Pancreas (tissue), 10 donors: ENCODE measurements around the gene PPP2R2B. TPM values are rescaled to one million over a fixed set of nuclear protein-coding genes. Genes with fewer than 3 reads are reported as not detected.

ENCODE experiments used
- ATAC-seq, 4 donors: fragments of 200-7000 bp; cut with Tn5 transposase; one replicate each; pipeline versions ENCODE4 v1.8.0 to v1.9.1; 2020; ENCODE audit warnings: mild to moderate bottlenecking in 4 of 4, moderate library complexity in 4 of 4
- DNase-seq, 6 donors: peaks; one replicate each; pipeline ENCODE4 v3.0.0-alpha.2; 2020
- FAIRE-seq: peaks from 2 replicates; lab custom pipeline; 2012; peaks lifted over from hg19 to GRCh38; lab: Jason Lieb, UNC
- H3K27ac ChIP-seq, 4 donors: fragments of 200-600 bp; sonication (generic); 1 replicate in 3 of 4; 2 replicates in 1 of 4; pipeline versions ENCODE4 v1.5.0 to v1.8.0; 2020
- H3K27me3 ChIP-seq, 4 donors: fragments of 200-600 bp; one replicate each; pipeline ENCODE4 v1.8.0; 2021
- H3K36me3 ChIP-seq, 3 donors: fragments of 200-600 bp; sonication (generic) in 1 of 3; one replicate each; pipeline versions ENCODE4 v1.5.0 to v1.8.0; 2020 to 2021
- H3K4me1 ChIP-seq, 3 donors: fragments of 200-600 bp; one replicate each; pipeline ENCODE4 v1.8.0; 2021
- H3K4me3 ChIP-seq, 4 donors: fragments of 200-600 bp; sonication (generic) in 2 of 4; one replicate each; pipeline versions ENCODE4 v1.5.0 to v1.8.0; 2020 to 2021
- H3K9me3 ChIP-seq, 4 donors: fragments of 200-600 bp; one replicate each; pipeline ENCODE4 v1.8.0; 2021
- CTCF ChIP-seq, 4 donors: fragments of 200-600 bp; sonication (generic) in 3 of 4; IDR thresholded peaks; one replicate each; pipeline versions ENCODE4 v1.5.0 to v1.8.0; 2021; ENCODE audit warnings: antibody characterized with exemption in 4 of 4
- WGBS, 2 donors: extraction: QIAGEN DNeasy Blood & Tissue Kit; methylation state at CpG; one replicate each; pipeline ENCODE4 v1.1.7; 2013; 5-methylcytosine and 5-hydroxymethylcytosine counted together
- intact Hi-C, 3 donors: fragments of 100-400 bp; cut with DNase I; formaldehyde crosslinking; loops; one replicate each; pipeline versions ENCODE4 v1.11.1 to v1.14.2; 2022
- polyA plus RNA-seq, 2 donors: library from polyadenylated mRNA; stranded (reverse); fragments of 200-250 nt; gene quantifications; one replicate each; pipeline ENCODE4 v1.2.3, GENCODE V29; 2013
- total RNA-seq, 6 donors: library from RNA; stranded (reverse); fragmentation: NEBNext Ultra II Directional in 4 of 6; extraction: Animal tissue kit (Norgen Biotek cat#: 25700) in 4 of 6; gene quantifications; one replicate each; pipeline versions ENCODE4 v1.2.1 to v1.2.4, GENCODE V29; 2021 to 2023
- donor health status: healthy with polysubstance abuse.
- donor health status: DM: no; HTN: no; CAD: no; lungs with moderate emphysema.
- donor health status: DM: no; HTN: no; CAD: no.
- donor health status: control.
- donor health status: control.
- donor health status: Bipolar disorder and iron deficiency.
- donor health status: DM: yes; HTN: yes; CAD: no.
- donor health status: DM: no; HTN: no; CAD: no.
- donor health status: DM: no; HTN: no; CAD: no.
- donor health status: DM: yes; HTN: yes; CAD: no.

PPP2R2B gene
- total and polyA plus RNA-seq, 8 donors, result 0.51 to 3.5 (median 0.81) TPM

GRCh38 chr5:146675636-146676035 lies 202.9 kb downstream of the PPP2R2B start:
- Histone ChIP-seq H3K4me3 (no peak overlapping the region), H3K9me3 (no peaks in the 10 kb centered on the region), H3K27me3 (no peaks in the 10 kb centered on the region), H3K27ac (no peak overlapping the region), H3K4me1 (no peaks in the 10 kb centered on the region), H3K36me3 (no peaks in the 10 kb centered on the region)
- 14 to 17% methylated on average over 4 of the region's 4 CpGs for WGBS, 2 donors
- peak in 3 of 4 donors; percentile 50 to 66 (median 52) for ATAC-seq
- FAIRE-seq, result no peak
- DNase-seq, result no peak
- intact Hi-C loops, result no loop called here
- no peak for TF ChIP-seq CTCF (IDR thresholded peaks at IDR 0.05)

GRCh38 chr5:146672866-146673265 lies 205.7 kb downstream of the PPP2R2B start:
- no peaks in the 10 kb centered on the region for H3K9me3 ChIP-seq
- no peak for TF ChIP-seq CTCF (IDR thresholded peaks at IDR 0.05)
- no peaks in the 10 kb centered on the region for H3K36me3 ChIP-seq
- ATAC-seq (no peak), DNase-seq (no peak), FAIRE-seq (no peak)
- H3K4me1 ChIP-seq, result no peaks in the 10 kb centered on the region
- no peak overlapping the region for H3K4me3 ChIP-seq
- intact Hi-C loops, result no loop called here
- H3K27ac ChIP-seq, result no peak overlapping the region
- 27 to 45% methylated on average over 1 of the region's 1 CpG for WGBS, 2 donors
- no peaks in the 10 kb centered on the region for H3K27me3 ChIP-seq

GRCh38 chr5:146671561-146672295 lies 206.8 kb downstream of the PPP2R2B start:
- no peaks in the 10 kb centered on the region for H3K36me3 ChIP-seq
- no peaks in the 10 kb centered on the region for H3K4me1 ChIP-seq
- no peak overlapping the region for H3K4me3 ChIP-seq
- H3K27me3 ChIP-seq, result no peaks in the 10 kb centered on the region
- TF ChIP-seq CTCF (IDR thresholded peaks at IDR 0.05), result no peak
- ATAC-seq (no peak), DNase-seq (no peak), FAIRE-seq (no peak)
- no peaks in the 10 kb centered on the region for H3K9me3 ChIP-seq
- intact Hi-C loops, result no loop called here
- 30 to 39% methylated on average over 7 of the region's 7 CpGs for WGBS, 2 donors
- H3K27ac ChIP-seq, result no peak overlapping the region

GRCh38 chr5:146669656-146670055 lies 208.9 kb downstream of the PPP2R2B start:
- FAIRE-seq, result no peak

More at GRCh38 chr5:146669656-146670055, 208.9 kb downstream of the PPP2R2B start:
- no peak for TF ChIP-seq CTCF (IDR thresholded peaks at IDR 0.05)
- ATAC-seq, result no peak
- WGBS, 2 donors, result 66 to 68% methylated on average over 3 of the region's 3 CpGs
- Histone ChIP-seq H3K27me3 (no peaks in the 10 kb centered on the region), H3K27ac (no peak overlapping the region), H3K4me3 (no peak overlapping the region), H3K36me3 (no peaks in the 10 kb centered on the region), H3K9me3 (no peaks in the 10 kb centered on the region), H3K4me1 (no peaks in the 10 kb centered on the region)
- DNase-seq, result no peak
- intact Hi-C loops, result no loop called here
